ENCODE results near the gene CCDC85C.

CCDC85C gene

DNA sequence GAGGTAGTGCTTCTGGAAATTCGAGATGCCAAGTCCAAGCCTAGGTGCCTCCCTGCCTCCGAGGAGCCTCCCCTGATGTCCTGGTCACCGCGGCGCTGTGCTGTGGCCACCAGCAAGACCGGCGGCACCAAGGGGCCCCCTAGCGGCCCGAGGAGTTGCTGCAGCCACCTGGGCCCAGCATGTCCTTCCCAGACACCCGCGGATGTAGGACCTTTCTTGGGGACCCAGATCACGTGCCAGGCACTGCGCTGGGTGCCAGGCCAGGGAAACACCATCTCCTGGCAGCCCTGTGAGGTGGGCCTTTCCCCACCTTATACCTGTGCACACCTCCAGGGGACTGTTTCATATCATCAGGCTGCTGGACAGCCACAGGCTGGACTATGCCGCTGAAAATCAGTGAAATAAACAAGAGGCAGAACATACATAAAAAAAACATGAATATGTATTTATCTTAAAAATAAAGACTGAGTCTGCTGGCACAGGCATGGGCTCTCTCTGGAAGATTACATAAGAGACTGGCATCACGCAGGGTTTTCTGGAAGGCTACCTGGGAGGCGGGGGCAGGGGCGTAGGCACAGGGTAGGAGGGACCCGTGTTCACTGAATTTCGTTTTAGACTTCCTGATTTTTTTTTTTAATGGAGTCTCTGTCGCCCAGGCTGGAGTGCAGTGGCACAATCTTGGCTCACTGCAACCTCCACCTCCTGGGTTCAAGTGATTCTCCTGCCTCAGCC is 25.0 kb upstream of the CCDC85C start:
- DNase-seq = peak; percentile 69

DNA sequence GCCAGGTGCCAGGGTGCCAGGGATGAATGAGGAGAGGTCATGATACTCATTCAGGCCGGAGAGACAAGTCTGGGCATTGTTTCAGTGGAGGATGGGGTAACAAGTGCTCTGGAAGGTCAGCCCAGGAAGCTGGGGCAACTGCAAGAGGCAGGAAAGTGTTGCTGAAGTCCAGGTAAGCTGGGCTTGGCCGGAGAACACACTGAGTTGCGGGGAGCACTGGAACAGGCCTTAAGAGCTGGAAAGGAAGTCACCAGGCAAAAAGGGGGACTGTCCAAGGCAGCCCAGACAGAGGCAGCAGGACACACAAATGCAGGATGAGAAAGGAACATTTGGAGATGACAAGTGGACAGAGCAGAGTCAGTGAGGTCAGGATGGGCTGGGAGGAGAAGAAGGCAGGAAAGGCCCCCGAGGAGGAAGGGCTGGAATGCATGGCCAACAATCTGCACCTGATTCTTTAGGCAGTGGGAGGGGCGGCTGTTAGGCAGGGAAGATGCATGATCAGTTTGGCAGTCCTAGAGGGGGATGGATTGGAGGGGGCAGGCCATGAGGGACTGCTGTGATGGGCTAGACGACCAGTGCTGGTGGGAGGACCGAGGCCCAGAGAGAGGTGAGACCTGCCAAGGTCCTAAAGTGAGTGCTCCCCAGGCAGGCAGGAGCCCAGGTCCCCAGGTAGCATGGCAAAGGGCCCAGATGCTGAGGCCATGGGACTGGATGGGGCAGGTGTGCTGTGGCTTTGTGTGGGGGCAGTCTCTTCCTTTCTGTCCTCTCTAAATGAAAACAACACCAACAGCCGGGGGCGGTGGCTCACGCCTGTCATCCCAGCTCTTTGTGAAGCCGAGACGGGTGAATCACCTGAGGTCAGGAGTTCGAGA is 23.7 kb upstream of the CCDC85C start:
- no peak for DNase-seq

DNA sequence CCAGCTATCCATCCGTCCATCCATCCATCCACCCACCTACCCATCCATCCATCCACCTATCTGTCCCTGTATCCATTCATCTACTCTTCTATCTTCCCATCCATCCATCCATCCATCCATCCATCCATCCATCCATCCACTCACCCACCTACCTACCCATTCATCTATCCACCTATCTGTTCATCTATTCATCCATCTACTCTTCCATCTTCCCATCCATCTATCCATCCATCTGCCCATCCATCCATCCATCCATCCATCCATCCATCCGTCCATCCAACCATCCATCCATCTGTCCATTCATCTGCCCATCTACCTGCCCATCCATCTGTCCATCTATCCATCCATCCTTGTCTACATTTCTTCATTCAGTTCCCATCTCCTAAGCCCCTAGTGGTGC is 23.1 kb upstream of the CCDC85C start:
- DNase-seq = no peak

DNA sequence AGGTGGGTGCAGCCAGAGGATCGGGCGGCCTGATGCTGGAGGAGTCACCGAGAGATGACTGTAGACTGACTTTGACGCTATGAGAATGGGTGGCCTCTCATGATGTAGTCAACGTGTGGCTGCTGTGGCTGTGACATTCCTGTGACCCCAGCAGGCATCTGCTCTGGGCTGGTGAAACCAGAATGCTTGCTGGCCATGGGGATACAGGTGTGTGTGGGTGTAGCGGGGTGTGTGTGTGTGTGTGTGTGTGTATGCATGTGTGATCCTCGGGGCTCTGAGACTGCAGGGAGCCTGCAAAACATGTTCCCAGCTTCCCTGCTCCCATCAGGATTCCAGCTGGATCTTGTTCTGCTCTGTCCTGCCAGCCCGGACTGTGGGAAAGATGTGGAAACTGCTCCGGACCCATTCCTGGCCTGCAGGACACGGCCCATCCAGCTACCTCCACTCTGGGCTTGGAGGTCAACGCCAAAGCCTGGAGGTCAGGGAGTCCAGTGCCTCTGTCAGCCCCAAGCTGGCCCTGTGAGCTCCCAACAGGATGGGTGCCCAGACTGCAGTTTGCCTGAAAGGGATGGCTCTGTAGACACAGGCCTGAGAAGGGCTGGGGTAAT is 22.1 kb upstream of the CCDC85C start:
- no peak for DNase-seq

DNA sequence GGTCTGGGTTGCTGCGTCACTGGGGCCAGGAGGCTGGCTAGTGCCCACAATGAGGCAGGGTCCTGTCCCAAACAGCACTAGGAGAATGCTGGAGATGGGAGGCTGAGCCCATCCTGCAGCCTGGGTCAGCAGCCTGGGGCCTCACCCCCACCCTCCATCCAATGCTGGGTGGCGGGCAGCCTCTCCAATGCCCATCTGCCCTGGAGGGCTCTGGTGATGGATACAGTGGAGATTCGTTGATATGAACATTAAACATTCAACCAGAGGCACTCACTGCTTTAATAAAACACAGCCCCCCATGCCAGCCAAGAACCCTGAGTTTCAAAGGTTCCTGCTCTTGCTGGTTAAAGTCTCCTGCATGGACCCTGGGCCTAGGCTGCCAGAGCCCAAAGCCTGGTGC is 21.5 kb upstream of the CCDC85C start:
- no peak for DNase-seq

DNA sequence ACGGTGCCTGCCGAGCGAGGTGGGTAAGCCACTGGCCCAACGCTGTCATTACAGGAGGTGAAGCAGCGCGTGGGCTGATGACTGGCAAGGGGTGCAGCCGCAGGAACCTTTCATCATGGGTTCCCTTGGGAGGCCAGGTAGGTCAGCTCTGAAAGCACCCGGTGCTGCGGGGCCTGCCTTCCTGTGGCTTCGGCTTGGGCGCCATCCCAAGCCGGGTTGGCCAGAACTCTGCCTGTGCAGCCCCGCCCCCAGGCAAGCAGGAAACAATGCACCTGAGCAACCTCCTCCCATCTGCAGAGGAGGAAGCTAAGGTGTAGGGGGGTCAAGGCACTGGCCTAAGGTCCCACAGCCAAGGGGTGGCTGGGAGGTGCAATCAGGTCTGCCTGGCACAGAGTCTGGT is 21.0 kb upstream of the CCDC85C start:
- no peak for DNase-seq

DNA sequence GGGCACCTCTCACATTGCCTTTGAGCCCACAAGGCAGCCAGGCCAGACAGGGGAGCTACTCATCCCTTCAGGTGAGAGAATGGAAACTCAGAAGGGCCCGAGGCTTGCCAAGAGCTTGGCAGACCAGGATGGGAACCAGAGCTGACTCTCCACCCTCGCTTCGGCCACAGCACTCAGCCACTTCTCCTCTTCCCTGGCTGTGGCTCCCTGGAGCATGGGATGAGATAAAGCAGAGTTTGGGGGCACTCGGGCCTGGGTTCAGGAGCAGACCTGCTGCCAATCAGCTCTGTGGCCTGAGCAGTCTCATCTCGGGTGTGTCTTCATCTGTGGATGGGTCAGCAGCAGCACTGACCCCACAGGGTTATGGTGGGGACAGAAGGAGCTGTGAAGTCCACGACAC is 20.0 kb upstream of the CCDC85C start:
- DNase-seq = no peak

DNA sequence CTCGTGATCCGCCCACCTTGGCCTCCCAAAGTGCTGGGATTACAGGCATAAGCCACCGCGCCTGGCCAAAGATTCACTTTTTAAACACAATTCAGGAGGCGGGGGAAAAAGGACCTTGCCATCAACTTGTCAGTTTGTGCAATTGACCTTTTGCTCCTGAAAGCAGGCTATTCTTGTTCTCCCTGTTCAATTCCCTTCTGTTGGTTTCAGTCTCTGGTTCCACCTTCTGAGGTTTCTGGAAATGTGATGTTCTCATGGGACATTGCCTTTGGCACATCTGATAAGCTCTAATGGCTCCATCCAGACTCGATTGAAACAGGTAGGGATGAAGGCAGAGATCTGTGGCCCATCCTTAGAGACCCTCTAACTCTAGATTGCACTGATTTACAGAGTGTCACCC is 17.9 kb upstream of the CCDC85C start:
- DNase-seq = no peak

DNA sequence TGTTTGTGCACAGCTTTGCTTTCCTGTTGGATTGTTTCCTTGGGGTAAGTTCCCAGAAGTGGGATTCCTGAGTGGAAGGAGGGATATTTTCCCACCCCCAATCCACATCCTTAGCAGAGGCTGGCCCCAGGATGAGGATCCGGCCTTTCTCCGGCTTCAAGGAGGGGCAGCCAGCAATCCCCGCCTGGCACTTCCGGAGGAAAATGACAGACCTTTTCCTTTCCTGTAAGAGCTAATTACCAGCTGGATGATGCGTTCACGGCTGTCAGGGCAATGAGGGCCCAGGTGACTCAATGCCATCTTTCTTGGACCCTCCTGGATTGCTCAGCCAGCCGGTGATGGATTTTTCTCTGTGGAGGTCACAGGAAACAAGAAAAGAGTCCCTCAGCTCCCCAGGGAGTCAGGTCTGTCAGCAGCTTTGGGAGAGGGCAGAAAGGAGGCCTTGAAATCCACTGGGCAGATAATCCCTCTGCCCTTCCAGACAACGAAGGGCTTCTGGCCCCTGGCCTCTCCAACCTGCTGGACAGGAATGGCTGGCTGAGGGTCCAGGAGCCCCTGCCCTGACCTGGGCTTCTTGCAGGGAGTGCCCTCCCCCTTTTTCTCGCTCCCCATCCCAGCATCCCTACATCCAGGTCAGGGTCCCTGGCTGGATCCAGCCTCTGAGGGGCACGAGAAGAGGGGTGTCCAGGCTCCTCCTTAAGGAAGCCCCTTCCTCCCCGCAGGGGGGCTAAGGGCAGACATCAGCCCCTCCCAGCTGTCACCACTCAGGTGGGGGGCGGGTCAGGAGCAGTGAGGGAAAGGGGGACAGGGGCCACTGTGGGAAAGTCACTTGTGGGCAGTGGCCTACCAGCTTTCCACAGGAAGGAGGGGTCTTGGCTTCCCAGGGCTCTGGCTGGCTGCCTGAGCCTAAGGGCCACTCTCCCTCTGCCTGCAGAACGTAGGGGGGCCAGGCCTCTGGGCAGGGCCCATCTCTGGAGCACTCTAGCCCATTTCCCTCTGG is 16.1 kb upstream of the CCDC85C start:
- DNase-seq = no peak

DNA sequence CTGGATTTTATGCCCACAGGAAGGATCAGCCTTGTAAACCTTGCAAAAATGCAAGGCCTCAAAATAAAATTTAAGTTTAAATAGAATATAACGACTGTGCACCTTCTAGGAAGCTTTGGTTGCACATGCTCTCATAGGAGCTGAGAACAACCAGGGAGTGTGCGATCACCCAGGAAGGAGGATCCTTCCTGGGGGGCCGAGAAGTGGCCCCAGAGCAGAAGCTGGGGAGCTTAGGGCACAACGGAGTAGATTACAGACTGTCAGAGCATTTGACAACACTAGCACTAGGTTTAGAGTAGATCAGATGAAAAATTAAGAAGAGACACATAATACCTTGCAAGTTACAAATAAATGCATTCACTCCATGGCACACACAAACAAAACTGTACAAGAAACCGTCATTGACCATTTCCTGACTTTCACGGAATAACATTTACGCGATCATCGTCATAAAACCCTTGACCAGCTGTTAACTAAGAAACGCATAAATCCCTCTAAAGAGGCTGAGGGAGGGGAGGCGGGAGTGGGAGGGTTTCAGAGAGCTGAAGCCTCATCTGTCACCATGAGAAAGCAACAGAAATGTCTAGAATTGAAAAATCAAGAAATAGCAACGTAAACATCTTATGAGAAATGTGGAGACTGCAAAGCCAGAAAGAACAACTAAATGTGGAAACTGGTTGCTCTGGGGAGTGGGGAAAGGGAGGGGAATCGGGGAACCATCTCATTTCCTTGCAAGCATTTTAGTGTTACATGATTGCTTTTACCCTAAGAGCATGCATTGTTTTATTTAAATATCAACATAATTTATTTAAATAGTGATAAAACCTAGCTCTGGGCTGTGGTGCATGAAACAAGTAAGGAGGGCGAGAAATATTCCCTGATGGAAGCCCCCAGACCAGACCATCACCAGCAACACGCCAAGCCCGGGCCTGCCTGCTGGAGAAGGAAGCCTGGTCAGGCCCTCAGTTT is 13.1 kb upstream of the CCDC85C start:
- no peak for DNase-seq

DNA sequence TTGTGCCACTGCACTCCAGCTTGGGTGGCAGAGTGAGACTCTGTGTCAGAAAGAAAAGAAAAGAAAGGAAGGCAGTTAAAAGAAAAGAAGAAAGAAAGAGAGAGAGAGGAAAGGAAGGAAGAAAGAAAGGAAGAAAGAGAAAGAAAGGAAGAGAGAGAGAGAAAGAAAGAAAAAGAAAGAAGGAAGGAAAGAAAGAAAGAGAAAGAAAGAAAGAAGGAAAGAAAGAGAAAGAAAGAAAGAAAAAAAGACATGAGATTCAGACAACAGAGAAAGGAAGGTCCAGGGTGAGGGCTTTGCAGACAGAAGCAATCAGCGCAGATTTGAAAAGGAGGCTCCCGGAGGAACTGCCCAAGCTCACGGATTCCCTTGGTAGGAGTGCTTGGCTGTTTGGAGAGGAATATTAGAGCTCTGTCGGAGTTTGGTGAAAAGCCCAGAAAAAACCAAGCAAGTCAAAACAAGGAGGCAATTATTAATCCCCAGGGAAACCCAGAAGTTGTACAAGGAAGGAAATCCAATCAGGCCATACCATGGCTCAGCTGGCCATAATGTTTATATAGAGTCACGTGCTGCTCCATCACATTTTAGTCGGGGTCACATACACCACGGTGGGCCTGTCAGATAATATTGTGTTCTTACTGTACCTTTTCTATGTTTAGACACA is 11.6 kb upstream of the CCDC85C start:
- DNase-seq = no peak

DNA sequence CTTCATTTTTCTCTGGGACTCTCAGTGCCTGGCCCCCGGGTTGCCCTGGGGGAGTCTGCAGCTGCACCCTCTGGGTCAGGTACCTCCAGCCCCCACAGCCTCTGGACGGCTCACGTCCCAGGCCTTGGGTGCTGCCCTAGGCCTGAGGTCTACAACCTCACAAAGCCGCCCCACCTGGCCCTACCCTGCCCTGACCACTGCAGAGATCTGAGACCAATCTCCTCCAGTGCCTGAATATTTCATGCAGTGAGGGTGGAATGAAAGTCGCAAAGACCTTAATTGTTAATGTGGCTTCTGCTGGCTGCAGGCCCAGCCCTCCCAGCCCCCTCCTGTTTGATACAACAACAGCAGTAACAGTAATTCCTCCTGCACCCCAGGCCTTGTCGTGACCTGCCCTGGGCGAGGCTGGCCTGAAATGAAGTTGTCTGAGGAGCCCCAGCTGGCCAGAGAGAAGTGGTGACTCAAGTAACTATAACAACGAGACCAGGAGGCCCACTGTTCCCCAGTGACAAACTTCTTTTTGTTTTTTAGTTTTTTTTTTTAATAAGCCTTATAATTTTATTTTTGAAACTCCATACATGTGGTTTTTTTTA is 8.8 kb upstream of the CCDC85C start:
- DNase-seq = no peak

DNA sequence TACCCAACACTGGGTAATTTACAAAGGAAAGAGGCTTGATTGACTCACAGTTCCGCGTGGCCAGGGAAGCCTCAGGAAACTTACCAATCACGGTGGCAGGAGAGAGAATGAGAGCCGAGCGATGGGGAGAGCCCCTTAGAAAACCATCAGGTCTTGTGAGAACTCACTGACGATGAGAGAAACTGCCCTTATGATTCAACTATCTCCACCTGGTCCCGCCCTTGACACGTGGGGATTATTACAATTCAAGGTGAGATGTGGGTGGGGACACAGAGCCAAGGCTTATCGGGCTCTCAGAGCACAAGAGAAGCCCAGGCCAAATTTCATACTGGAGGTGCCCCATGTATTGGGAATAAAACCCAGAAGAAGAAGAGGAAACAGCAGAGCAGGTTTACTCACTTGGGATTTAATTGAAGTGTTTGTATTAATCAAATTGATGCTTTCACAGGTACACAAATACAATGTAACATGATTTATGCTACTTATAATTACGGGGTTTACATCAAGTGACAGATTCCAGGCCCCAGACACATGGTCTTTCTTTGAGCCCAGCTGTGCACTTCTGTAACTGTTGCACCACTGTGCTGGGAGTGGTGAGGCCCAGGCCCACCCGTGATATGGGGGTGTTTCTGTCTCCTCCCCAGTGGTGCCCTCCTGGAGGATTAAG is 8.2 kb upstream of the CCDC85C start:
- peak; percentile 38 for DNase-seq

DNA sequence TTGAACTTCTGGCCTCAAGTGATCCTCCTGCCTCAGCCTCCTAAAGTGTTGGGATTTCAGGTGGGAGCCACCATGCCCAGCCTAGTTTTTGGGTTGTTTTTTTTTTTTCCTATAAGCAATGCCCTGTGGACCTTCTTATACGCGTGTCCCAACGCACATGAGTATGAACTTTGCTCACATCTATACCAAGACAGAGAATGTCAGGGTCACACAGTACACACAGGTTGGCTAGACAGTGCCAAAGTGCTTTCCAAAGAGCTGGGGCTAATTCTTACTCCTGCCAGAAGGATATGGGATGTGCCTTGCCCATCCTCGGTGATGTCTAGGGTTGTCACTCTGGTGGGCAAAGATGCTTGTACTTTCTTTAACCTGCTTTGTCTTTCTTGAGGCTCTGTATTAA is 7.6 kb upstream of the CCDC85C start:
- DNase-seq = no peak

DNA sequence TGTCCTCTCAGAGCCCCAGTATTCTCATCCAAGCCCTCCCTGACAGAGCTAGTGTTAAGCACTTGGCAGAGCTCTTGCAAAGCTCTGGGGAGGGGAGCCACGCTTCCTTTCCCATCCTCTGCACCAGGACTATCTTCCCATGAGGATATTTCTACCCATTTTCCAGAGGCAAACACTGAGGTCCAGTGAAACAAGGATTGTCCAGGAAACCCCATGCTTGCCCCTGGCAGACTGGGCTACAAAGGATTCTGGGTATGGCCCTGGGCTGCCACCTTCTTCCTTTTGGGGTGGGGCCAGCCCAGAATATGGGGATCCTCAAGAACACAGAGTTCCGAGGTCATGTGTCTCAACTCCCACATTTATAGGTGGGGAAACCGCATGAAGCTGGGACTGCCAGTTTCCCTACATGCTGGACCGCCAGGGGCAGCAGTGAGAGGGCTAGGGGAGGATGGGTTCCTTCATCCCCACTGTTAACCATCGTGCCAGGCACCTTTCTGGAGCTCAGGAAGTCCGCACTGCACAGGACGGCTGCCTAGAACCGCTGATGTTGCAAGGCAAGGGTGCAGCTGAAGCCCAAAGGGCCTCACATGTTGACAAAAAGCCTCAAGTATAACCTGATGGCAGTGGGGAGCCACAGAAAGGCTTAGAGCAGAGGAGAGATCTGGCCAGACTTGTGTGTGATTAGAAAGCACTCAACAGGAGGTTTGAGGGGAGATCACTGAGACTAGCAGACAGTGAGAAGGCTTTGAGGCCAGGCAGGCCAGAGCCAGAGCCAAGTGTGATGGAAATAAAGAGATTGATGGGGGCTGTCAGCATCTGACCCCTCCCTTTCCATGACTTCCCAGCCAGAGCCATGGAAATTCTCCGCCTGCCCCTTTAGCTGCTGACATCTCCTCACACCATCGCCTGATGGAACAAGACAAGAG is 5.5 kb upstream of the CCDC85C start:
- DNase-seq = no peak

DNA sequence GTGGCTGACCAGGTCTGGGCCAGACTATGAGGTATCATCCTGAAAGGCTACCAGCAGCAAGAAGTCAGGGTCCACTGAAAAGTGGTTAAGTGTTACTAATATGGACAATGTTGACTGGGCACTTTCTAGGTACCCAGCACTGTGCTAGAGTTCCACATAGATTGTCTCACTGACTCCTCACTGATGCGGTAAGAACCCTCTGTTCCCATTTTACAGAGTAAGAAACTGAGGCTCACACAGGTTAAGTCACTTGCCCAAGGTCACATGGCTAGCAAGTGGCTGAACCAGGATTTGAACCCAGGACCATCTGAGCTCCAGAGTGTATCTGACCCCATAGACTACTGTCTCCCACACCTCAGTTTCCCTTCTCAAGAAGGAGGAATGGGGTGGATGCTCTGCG is 4.6 kb upstream of the CCDC85C start:
- DNase-seq = no peak

DNA sequence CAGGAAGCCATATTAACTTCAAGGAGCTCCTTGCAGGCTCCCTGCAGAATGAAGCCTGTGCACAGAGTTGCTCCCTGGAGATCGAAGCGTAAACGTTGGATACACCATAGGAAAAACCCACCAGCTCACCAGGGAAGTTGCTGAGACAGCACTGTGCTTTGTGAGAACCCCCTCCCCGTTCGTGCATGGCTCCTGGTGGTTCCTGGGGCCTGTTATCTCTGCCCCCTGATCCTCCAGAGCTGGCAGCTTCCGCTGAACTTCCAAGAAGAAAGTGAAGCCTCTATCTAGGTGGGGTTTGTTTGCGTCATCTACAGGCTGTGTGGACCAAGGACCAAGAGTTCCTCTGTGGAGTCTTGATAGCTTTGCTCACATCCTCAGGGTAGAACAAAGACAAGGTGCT is 2.4 kb upstream of the CCDC85C start:
- DNase-seq = no peak

DNA sequence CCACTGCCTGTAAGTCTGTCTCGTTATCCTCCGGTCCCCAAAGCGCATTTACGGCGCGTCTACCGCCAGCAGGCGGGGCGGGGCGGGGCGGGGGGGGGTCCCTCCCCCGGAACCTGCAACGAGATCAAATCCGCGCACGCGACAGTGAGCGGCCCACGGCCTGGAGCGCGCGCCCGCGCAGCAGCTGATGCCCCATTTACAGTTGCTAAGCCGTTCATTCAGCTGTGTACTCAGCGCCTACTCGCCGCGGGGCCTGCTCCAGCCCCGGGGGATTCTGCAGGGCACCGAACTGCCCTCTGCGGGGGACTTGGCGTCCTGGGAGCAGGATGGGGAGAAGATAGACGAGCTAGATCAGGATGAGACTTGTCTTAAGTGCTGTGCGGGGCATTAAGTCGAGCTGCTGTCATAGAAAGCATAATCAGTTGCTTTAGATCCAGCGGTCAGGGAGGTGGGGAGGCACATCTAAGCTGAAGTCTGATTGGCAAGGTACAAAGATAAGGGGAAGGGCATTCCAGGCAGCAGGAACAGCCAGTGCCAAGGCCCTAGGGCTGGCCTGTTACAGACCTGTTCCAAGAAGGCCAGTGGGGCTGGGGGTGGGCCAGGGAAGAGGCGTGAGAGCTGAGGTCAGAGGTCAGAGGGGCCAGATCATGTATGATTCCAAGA is 1.4 kb upstream of the CCDC85C start:
- DNase-seq = peak; percentile 77

Data from stimulated activated CD4-positive, alpha-beta T cell treated with anti-CD3 and anti-CD28 coated beads, Interleukin-1b, Interleukin-23, amount 100 ng/mL, for 48 hours (primary cell).